HG03442 (cell line): ENCODE measurements around the gene SUCLG1.
A peak's percentile ranks its signal among the peaks of the same experiment; 100 is the strongest.
"Not testable (repeated sequence)": the region's sequence is repeated elsewhere in the genome, so short reads cannot be mapped to it uniquely, and the experiment has no call there.

Experiments
- ATAC-seq: cut with Tn5 transposase; IDR thresholded peaks from one replicate; pipeline ENCODE4 v1.9.1; 2021; ENCODE audit warnings: mild to moderate bottlenecking, moderate library complexity; ENCODE audit not compliant: unreplicated experiment

SUCLG1 gene

DNA sequence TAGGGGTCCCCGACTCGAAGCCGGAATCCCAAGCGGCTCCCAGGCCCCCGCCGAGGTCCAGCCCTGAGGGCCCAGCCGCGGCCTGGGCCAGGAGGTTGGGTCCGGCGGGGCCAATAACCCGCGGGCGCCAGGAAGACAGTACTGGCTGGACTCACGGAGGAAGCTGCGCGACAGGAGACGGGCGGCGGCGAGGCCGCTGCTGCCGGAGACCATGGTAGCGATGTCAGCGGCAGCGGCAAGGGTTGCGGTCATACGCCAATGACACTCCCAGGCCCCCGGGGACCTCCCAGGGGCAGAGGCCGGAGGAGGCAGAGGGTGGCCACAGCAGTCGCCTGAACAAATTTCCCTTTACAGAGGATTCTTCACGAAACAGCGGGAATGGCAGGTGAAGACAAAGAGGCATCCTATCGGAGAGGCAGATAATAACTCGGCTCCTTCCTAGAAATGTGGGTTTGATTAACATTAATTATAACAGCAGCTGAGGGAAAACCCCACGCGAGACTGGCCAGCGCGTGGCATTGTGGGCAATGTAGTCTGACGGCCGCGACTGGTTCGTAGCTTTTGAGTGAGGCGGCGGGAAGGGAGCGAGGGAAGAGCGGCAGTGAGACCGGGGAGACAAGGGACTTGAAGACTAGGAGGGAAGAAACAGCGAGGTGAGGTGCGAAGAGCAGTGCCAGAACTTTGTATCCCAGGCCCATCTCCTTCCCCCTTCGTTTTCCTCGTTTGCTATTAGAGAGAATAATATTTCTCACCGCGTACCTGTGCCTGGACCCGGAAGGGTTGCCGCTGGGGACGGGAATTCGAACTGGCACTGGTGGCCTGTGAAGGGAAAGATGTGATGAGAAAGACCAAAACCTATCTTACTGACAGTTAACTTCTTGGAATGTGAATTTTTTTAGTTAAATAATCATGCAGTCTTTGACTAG, at the start of gene SUCLG1:
Gene SUCLG1, minus strand, starts transcription at position 263 of the 926 bp plus-strand sequence. Its CDS starts 11 bp downstream, at position 252.
- ATAC-seq: peak; percentile 93

DNA sequence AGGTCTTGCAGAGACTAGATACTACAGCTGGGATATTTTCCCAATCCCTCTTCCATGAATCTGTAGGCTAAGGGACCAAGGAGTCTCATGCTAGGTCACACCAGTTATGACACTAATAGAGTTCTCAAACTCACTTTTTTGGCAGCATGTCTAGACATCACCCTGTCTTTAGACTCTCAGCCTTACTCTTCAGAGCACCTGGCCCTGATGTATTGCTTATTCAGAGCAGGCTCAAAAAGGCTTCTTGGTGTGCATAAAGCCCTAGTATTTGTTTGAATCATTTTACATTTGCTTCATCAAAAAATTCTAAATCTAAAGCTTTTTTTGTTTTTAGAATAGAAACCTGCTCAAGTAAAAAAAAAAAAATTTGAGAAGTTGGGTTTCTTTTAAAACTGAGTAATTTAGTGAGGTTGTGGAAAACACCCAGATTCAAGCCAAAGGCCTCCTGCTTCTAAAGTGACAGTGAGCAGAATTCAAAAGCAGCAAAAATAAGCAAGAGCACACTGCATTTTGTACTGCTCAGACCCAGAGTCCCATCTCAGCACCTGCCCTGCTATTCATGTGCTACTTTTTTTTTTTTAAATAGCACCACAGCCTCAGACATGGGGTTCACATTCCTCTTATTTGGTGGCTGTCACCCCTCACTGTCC, 39.2 kb upstream of the SUCLG1 start:
- no peak for ATAC-seq

DNA sequence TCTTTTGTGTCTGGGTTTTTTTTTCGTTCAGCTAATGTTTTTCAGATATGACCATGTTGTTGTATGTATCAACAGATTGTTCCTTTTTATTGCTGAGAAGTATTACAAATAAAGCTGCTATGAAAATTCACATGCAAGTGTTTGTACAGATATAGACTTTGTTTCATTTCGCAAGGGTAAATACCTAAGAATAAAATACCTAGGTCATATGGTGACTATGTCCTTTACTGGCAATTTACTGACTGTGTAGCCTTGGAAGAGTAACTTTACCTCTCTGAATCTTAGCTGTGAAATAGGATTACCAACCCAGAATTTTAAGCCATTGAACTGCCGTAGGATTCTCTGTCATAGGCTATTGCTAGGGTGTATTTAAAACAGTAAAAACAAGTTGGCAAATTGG, 38.2 kb upstream of the SUCLG1 start:
- ATAC-seq: no peak

DNA sequence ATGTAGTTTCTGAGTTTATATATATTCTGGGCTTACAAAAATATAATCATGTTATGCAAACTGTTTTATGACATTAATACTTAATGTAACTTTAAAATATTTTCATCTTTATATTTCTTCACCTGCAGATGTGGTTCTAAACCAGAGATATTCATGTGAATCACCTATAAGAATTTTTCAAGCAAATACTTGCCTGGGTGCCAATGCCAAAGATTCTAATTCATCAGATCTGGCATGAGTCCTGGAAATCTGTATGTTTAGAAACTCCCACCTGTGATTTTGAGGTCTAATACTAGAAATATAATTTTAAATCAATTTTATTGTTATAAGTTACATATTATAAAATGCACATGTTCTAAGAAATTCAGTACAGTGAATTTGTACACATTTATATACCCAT, 37.3 kb upstream of the SUCLG1 start:
- no peak for ATAC-seq

DNA sequence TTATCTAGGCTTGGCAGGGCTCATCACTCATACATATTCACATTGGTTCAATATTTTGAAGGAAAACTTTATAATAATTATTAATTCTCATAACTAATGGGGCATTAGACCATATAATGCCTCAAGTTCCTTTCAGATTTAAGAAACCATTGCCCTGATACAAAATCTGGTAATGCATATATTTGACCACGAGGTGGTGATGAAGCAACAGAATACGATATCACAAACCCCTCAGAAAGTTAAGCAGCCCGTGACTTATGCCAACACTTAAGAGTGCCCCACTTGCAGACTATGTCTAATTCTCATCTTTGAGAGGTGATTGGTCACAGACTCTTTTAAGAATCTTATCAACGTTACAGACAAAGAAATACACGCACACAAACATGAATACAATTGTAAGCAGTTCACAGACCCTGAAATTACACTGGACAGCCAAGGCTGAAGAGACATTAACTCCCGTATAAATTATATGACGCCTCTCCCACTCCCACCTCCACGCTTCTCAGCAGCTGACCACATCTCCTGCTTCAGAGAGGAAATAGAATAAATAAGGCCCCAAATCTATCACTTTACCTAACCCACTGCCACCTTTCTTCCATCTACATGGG, 36.6 kb upstream of the SUCLG1 start:
- peak; percentile 79 for ATAC-seq

DNA sequence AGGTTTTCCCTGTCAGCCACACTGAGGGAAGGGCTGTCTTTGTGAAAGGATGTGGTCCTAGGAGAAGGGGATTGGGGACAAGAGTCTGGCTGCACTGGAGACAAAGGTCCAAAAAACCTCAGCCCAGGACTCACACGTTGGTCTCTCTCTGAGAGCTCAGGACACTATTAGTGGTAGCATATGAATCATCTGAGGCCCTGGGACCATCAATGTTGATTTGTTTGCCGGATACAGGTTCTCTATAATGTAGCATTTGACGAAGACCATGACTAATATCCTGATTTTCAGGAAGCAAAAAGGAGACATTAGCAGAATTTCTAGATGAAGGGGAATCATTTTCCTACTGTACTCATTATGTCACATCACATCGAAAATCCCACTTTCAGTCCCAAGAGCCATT, 35.0 kb upstream of the SUCLG1 start:
- no peak for ATAC-seq

DNA sequence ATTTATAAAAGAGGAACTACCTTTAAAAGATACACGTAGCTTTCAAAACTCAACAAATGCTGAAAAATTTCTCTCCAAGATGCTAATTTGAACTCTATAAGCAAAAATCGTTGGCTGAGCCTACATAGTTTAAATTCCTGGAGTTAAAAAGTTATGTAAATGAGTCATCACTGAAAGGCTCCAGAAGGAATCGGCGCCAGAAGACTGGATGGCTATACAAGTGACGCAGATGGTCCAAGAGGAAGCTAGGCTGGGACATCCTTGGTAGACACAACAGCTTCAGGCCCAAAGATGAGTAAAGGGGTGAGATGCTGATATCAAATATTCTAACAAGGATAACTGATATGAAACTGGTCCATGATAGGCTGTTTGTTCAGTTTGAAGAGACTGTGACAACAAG, 34.4 kb upstream of the SUCLG1 start:
- no peak for ATAC-seq

DNA sequence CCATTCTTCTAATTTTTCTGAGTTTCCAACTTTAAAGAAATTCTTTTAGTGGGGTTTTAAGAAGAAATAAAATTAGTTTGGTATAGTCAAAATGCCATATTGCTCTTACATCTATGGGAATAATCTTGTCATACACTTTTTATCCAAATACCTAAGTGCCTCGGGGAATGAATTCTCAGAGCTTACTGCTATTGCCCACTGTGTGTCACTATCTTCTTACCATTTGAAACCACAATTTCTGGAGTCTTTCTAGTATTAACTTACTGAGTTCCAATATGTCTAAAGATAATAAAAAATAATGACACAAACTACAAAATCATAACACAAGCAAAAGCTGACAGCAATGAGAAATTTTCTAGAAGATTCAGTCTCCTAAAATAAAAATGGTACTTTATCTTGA, 33.5 kb upstream of the SUCLG1 start:
- no peak for ATAC-seq

DNA sequence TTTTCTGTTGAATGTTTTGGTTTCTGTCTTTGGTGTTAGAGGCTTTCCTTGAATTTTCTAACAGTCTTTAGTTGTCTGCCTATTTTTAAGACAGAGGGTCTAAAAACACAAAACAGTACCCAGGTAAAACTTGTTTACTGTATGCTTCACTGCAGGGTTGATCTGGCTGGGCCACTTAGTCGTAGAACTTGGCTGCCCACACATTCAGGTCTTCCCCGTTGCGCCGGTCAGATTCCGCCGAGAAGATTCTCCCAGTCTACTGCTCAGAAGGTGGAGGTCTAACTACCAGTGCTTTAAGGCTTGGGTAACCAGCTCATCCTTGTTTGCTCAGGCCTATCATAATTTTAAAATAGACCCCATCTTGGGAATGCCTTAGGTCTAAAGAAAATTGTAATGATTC, 32.7 kb upstream of the SUCLG1 start:
- no peak for ATAC-seq

DNA sequence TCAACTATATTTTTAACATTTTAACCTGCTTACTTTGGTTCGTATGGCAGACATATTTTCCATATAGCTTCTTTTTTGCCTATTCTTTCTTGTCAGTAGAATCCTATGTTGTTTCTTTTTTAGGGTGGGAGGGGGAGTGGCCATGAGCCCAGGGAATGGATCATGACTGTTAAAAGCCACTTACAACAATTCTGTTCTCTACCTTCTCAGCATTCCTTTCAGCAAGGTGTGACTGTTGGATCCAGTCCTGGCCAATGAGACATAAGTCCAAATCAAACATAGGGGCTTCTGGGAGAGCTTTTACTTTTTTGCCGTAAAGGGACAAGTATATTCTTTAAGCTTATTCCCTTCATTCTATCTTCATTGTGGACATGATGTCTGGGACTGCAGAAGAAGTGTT, 32.2 kb upstream of the SUCLG1 start:
- no peak for ATAC-seq

DNA sequence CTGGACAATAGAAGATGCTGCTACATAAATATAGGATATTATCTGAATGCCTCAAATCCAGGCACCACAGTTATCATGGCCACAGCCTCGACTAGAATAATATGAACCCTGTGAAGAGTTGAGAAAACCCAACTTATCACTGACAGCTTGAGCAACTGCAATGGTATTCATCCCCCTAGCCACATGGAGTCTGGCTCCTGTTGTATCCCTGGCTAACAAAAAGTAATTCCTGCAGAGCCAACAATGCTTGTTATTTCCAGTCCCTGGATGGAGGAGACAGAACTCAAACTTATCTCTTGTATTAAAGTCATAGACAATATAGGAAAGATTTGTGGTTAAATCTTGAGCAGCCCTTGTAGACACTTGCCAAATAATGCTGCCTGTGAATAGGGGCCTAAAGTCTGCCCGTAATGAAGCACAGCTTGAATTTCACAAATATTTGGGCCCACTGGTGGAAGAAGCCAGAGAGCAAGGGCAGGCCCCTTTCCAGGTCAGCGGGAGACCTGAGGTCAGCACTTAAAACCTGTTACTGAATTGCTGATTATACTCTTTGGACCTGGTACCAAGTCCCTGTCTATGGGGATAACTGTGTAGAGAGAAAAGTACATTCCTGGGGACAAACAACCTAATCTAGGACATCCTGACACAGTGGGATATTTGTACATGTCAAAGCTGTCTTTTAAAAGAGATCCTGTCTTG, 28.4 kb upstream of the SUCLG1 start:
- ATAC-seq: no peak

DNA sequence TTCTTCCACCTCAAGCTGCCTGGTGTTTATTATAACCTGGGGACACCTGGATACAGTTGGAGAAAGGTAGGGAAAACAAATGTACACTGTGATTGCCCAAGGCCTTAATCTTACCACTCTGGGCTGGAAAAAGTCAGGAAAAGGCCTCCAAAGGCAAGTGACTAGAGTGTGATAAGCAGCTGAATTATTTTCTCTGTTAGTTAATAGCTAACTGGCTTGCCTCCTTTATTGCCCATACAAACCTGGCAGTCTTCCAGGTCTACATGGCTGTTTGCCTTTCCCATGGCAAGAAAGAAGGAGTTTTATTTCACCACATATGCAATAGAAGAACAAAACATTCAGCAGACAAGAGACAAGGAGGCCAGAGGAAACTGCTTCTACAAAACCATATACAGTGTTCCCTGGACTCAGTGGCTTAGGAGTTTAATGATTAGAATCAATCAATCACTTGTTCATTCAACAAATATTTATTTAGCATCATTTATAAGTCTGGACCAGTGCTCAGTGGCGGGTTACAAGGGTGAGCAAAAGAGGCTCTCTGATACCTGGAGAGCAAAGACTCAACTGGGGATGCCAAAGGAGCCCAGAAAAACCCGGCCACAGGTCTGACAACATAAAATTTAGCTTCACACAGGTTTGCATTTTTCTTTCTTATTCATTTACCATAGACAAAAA, 27.5 kb upstream of the SUCLG1 start:
- no peak for ATAC-seq

DNA sequence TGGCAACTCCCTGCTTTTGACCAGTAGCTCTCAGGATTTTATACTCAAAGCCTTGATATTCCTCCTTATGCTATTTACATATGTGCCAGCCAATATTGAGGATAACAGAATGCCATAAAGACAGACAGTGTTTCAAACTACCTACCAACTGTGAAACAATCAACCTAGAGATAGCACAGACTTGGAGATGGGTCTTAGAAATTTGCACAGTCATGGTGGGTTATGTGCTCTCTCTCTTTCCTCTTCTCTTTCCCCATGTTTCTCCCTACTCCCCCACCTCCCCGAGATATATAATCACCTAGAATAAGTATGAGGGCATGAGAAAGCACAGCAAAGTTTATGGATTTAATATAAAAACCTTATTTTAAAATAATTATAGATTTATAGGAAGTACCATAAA, 24.2 kb upstream of the SUCLG1 start:
- no peak for ATAC-seq

DNA sequence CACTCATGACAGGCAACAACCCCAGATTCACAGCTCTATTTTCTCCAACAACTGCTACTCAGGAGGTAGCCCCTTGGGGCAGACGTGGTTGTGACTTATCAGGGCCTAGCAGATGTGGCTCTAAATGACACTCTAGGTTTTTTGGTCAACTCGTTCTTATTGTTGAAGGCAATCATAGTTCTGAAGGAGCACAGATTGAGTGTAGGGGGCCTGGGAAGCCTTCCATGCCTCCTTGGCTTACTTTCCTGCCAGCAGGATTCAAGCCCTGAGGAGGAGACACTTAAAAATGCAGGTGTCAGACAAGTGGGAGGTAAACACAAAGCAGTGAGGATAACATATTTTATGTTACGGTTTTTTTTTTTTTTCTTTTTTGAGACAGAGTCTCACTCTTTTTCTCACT, 23.5 kb upstream of the SUCLG1 start:
- no peak for ATAC-seq

DNA sequence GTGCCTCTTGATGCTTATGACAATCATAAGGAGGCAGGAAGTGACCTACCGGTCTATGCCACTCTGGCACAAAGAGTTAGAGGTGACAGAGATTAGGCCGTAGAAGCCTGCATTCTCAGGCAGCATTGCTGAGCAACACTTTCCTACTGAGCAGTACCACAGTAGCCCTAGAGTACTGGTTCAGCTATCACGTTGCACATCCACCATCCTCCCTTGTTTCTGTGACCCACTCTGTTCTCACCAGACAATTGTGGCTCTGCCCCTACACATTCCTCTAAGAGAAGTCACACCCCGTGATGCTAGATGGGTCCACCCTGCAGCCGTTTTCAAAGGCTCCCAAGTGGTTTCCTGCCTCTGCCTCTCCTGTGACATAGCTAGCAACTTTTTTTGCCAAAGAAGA, 22.6 kb upstream of the SUCLG1 start:
- no peak for ATAC-seq

DNA sequence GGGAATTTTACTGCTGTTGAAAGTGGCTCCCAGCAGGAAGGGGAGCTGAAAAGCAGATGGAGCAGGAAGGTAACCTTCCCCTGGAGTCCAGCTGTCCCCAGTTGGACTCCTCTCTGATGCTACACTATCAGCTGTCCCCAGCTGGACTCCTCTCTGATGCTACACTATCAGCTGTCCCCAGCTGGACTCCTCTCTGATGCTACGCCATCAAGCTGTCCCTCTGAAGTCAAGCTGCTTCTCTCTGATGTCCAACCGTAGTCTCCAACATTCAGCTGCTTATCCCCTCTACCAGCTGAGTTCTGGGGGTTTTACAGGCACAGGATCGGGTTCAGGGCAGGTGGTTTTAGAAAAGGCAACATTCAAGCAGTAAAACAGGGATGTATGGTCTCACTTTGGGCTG, 19.8 kb upstream of the SUCLG1 start:
- ATAC-seq: no peak

DNA sequence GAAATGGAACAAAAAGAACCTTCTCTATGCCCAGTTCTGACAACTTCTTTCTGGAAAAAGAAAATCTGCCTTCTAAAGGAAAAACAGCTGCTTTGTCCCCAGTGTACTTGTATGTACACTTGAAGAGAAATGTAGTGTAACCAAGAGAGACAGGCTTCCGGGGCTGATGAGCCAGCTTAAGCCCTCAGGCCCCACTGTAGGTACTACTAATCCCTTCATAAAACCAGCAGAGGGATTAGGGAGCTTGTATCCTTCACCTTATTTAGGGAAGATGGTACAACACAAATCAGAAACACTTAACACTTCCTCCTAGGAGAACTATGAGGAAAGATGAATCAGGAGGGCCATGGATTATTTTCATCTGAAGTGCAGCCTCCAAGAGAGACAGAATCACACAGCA, 18.8 kb upstream of the SUCLG1 start:
- no peak for ATAC-seq

DNA sequence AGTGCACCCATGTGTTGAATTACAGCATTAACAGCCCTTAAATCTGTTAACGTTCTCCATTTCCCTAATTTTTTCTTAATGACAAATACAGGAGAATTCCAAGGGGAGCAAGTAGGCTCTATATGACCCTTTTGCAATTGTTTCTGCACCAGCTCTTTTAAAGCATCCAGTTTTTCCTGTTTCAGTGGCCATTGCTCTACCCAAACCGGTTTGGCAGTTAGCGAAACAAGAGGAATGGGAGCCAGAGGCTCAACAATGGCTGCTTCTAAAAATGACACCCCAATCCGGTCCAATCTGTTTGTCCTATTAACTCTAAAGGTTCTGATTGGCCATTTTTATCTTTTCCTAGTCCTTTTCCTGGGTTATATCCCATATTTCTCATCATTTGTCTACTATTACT, 15.1 kb upstream of the SUCLG1 start:
- ATAC-seq: no peak

DNA sequence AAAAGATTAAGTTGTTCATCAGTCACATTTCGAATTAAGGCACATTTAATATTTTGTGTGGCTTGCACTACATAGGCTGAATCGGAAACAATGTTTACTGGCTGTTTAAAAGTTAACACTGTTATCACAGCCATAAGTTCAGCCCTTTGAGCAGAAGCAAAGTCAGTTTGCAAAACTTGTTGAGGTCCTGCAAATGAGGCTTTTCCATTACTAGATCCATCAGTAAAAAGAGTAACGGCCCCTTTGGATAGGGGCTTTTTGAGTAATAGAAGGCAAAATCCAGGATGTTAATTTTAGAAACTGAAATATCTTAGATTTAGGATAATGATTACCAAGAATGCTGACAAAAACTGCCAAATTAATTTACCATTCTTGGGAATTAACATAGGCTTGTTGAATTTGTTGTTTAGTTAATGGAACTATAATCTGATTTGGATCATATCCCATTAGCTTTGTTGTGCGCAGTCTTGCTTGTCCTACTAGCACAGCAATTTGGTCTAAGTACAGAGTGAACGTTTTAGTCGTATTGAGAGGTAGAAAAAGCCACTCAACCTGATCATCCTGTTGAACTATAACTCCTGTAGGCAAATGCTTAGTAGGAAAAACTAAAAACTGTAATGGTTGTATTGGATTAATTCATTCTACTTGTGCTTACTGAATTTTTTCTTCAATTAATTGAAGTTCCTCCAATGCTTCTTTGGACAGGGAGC, 13.9 kb upstream of the SUCLG1 start:
- ATAC-seq: no peak

DNA sequence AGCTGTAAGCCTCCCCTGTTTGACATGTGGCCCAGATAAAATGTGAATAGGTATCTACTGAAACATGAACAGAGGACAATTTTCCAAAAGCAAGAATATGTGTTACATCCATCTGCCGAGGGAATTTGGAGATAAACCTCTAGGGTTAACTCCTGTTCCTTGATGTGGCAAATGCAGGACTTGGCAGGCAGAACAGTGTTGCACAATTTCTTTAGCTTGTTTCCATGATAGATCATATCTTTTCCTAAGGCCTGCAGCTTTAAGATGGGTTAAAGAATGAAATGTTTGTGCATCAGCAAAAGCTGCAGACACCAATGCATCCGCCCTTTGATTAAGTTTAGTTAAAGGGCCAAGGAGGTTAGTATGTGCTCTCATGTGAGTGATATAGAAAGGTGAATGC, 13.3 kb upstream of the SUCLG1 start:
- not testable (repeated sequence) for ATAC-seq
